OCI-LY1 (cell line): ENCODE results near the gene IDH3A.

ENCODE experiments used
- EZH2 ChIP-seq: fragments of 200-600 bp; sonication (generic), shearing (Covaris generic); IDR thresholded peaks from 2 replicates; pipeline ENCODE4 v1.8.0; 2017; ENCODE audit warnings: borderline replicate concordance, mixed run types, mild to moderate bottlenecking, antibody characterized with exemption, low read length, moderate library complexity, mixed read lengths
- TF ChIP-seq, protein P1 (sequence below): fragments of 200-600 bp; sonication (generic), shearing (Covaris generic); IDR thresholded peaks from 2 replicates; pipeline ENCODE4 v1.5.1; 2017; ENCODE audit warnings: mild to moderate bottlenecking, antibody characterized with exemption, low read length, moderate library complexity, mixed read lengths

DNA sequence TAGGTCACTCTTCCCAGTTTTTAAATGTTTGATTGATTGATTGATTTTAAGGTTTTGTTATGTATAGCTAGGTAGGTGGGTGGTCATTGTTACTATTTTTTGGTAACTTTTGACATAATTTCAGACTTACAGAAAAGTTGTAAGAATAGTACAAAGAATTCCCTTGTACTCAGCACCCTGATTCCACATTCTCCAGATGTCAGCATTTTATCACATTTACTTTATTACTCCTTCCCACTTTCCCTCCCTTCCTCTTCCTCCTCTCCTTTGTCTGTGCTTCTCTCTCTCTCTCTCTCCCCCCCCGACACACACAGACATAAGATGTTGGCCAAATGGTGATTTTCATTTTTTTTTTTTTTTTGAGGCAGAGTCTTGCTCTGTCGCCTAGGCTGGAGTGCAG, 14.8 kb downstream of the IDH3A start:
- TF ChIP-seq, protein P1, sequence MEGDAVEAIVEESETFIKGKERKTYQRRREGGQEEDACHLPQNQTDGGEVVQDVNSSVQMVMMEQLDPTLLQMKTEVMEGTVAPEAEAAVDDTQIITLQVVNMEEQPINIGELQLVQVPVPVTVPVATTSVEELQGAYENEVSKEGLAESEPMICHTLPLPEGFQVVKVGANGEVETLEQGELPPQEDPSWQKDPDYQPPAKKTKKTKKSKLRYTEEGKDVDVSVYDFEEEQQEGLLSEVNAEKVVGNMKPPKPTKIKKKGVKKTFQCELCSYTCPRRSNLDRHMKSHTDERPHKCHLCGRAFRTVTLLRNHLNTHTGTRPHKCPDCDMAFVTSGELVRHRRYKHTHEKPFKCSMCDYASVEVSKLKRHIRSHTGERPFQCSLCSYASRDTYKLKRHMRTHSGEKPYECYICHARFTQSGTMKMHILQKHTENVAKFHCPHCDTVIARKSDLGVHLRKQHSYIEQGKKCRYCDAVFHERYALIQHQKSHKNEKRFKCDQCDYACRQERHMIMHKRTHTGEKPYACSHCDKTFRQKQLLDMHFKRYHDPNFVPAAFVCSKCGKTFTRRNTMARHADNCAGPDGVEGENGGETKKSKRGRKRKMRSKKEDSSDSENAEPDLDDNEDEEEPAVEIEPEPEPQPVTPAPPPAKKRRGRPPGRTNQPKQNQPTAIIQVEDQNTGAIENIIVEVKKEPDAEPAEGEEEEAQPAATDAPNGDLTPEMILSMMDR: no peak
- TF ChIP-seq EZH2: no peak
